ENCODE results near the gene MRGPRG. TPM values are rescaled to one million over a fixed set of nuclear protein-coding genes. Genes with fewer than 3 reads are reported as not detected.

Gene MRGPRG
- polyA plus RNA-seq, 2 of the 4 experiments (the other 2 are of a cell fraction) = not detected

DNA sequence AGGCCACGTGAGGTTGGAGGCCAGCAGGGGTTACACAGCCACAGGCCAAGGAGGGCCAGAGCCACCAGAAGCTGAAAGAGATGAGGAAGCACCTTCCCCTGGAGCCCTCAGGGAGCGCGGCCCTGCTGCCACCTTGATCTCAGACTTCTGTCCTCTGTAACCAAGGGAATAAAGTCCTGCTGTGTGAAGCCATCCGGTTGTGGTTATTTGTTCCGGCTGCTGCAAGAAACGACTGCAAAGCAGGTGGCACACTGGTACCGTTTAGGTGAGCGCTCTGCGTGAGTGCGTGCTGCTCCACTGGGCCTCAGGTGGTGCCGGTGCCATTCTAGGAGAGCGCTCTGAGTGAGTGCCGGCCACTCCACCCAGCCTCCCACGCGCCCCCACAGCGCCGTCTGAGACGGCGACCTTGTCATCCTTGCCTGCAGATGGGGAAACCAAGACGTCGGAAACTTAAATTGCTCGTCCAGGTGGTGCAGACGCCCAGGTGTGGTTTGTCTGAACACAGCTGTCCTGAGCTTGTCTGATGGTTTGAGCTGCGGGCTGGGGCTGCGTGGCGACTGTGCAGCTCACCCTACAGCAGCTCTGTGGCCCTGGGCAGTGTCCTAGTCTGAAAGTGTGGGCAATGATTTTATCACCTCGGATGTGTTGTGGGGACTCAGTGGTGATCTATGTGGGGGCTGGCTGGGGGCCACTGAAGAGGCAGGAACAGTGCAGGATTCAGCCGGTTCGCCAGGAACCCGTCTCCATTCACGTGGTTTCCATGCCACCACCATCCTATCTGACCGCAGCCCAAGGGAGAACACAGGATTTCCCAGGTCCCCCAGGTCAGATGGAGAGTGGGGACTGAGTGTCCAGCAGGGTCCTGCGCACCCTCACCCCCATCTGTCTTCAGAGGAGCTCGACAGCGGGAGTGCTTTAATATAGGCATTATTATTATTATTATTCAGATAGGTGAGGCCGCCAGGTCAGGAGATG lies 4.6 kb upstream of the MRGPRG start:
- no peak overlapping the region for H3K4me3 ChIP-seq
- no peak overlapping the region for H3K4me2 ChIP-seq
- H3K9me3 ChIP-seq = no peaks in the 10 kb centered on the region
- H3K27ac ChIP-seq = no peak overlapping the region
- ChIA-PET CTCF (interaction anchor here (0.9 to 1.3 kb wide), 3 partner anchors 16 to 186 kb away, joined by 3 to 5 read pairs (median 3); no protein-coding TSS in a partner anchor), POLR2A (no interaction called here)
- no peak for DNase-seq (ENCODE audit: low read depth in 1 of 2, low spot score in 1 of 2)
- no peak for ATAC-seq
- FAIRE-seq = no peak
- TF ChIP-seq HOXA7 (CRISPR knock-in tag; IDR thresholded peaks at IDR 0.05) = no peak
- no peak for TF ChIP-seq HOXB5 (CRISPR knock-in tag; IDR thresholded peaks at IDR 0.05)
- TF ChIP-seq, protein P1, sequence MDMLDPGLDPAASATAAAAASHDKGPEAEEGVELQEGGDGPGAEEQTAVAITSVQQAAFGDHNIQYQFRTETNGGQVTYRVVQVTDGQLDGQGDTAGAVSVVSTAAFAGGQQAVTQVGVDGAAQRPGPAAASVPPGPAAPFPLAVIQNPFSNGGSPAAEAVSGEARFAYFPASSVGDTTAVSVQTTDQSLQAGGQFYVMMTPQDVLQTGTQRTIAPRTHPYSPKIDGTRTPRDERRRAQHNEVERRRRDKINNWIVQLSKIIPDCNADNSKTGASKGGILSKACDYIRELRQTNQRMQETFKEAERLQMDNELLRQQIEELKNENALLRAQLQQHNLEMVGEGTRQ (IDR thresholded peaks at IDR 0.05) = no peak
- WGBS (ENCODE audit: missing lambda C conversion rate) = 65% methylated on average over 33 of the region's 36 CpGs
- no peaks in the 10 kb centered on the region for H3K4me1 ChIP-seq

DNA sequence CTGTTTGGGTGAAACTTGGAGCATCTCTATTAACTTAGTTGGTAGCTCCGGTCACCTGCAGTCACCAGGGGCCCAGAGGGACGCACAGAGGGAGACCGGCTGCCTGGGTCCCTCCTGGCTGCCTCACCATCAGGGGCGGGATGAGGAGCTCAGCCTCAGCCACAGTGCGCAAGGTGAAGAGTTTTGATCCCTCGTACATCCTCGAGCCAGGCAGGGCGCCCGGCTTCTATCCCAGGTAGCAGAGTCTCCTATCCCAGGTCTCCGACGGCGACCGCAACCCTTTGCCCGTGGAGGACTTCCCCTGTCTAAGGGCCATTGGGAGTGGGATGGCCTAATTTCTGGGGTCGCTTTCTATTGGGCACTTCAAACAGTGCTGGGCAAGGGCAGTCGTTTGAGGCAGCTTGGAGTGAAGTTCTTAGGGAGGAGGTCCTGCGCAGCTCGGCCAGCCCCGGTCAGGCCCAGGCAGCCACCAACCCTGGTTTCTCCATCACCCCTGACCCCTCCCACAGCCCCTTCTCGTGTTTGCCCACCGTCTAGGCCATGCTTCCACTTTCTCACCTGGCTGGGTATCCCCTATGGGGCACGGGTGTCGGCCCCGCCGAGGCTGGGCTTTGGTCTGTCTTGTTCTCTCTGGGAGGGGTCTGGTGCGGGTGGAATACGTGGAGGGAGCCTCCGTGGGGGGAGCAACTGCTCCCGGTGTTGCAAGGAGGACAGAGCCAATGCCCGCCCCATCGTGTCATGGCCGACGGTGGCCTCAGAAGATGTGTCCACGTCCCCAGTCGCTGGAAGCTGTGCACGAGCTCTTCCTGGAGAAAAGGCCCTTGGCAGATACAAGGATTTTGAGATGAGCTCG lies 3.6 kb upstream of the MRGPRG start:
- FAIRE-seq (no peak), ATAC-seq (no peak), DNase-seq (ENCODE audit: low read depth in 1 of 2, low spot score in 1 of 2) (no peak)
- no peaks in the 10 kb centered on the region for H3K4me1 ChIP-seq
- ChIA-PET CTCF (interaction anchor here (1.2 to 1.6 kb wide), 3 partner anchors 60 to 233 kb away, joined by 3 read pairs; no protein-coding TSS in a partner anchor), POLR2A (no interaction called here)
- no peak overlapping the region for H3K4me2 ChIP-seq
- WGBS (ENCODE audit: missing lambda C conversion rate) = 68% methylated on average over 31 of the region's 37 CpGs
- H3K27ac ChIP-seq = no peak overlapping the region
- TF ChIP-seq, protein P2, sequence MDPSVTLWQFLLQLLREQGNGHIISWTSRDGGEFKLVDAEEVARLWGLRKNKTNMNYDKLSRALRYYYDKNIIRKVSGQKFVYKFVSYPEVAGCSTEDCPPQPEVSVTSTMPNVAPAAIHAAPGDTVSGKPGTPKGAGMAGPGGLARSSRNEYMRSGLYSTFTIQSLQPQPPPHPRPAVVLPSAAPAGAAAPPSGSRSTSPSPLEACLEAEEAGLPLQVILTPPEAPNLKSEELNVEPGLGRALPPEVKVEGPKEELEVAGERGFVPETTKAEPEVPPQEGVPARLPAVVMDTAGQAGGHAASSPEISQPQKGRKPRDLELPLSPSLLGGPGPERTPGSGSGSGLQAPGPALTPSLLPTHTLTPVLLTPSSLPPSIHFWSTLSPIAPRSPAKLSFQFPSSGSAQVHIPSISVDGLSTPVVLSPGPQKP (IDR thresholded peaks at IDR 0.05; ENCODE audit: low read depth, low read length) = no peak
- no peak for TF ChIP-seq SMC3 (IDR thresholded peaks at IDR 0.05)
- H3K4me3 ChIP-seq = no peak overlapping the region
- H3K9me3 ChIP-seq = no peaks in the 10 kb centered on the region

DNA sequence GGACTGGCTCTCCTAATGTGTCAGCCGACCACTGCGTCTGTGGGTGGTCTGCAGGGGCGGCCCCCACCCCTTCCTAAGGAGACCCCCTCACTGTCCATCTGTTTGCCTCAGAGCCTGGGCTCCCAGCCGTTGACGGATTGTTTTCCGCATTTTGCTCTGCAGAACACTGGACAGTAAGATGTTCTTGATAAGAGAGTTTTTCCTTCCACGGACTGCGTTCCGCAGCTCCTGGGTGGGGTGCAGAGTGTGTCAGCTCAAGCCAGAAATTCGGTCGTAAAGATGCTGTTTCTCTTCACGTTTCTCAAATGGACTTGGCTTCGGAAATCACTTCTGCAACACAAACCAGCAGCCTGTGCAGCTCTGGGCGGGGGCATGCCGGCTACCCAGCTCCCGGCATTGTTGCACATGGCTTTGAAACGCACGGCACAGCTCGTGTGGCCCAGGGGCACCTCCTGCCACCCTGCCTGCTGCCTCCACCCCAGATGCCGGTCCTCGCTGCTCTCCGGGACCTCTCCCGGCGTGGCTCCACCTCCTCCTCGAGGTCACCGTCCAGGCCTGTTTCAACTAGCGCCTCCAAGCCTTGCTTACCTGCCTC lies 2.9 kb upstream of the MRGPRG start:
- TF ChIP-seq HEYL (CRISPR knock-in tag; IDR thresholded peaks at IDR 0.05) (no peak), HOXB5 (CRISPR knock-in tag; IDR thresholded peaks at IDR 0.05) (no peak), TFCP2L1 (CRISPR knock-in tag; IDR thresholded peaks at IDR 0.05) (no peak), CBX2 (IDR thresholded peaks at IDR 0.05; ENCODE audit: borderline replicate concordance, low read depth) (no peak), EP300 (IDR thresholded peaks at IDR 0.05) (no peak), MAFK (IDR thresholded peaks at IDR 0.05; ENCODE audit: partially characterized antibody) (no peak), SREBF2 (IDR thresholded peaks at IDR 0.05) (no peak), NR3C1 (IDR thresholded peaks at IDR 0.05) (no peak)
- TF ChIP-seq, protein P3, sequence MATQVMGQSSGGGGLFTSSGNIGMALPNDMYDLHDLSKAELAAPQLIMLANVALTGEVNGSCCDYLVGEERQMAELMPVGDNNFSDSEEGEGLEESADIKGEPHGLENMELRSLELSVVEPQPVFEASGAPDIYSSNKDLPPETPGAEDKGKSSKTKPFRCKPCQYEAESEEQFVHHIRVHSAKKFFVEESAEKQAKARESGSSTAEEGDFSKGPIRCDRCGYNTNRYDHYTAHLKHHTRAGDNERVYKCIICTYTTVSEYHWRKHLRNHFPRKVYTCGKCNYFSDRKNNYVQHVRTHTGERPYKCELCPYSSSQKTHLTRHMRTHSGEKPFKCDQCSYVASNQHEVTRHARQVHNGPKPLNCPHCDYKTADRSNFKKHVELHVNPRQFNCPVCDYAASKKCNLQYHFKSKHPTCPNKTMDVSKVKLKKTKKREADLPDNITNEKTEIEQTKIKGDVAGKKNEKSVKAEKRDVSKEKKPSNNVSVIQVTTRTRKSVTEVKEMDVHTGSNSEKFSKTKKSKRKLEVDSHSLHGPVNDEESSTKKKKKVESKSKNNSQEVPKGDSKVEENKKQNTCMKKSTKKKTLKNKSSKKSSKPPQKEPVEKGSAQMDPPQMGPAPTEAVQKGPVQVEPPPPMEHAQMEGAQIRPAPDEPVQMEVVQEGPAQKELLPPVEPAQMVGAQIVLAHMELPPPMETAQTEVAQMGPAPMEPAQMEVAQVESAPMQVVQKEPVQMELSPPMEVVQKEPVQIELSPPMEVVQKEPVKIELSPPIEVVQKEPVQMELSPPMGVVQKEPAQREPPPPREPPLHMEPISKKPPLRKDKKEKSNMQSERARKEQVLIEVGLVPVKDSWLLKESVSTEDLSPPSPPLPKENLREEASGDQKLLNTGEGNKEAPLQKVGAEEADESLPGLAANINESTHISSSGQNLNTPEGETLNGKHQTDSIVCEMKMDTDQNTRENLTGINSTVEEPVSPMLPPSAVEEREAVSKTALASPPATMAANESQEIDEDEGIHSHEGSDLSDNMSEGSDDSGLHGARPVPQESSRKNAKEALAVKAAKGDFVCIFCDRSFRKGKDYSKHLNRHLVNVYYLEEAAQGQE (IDR thresholded peaks at IDR 0.05) = no peak
- H3K4me2 ChIP-seq = no peak overlapping the region
- peaks cover 5% of the 10 kb centered on the region; the same call in 1 of the 3 replicates for H3K4me1 ChIP-seq
- H3K4me3 ChIP-seq = no peak overlapping the region
- POLR2A ChIA-PET = no interaction called here
- no peak overlapping the region for H3K27ac ChIP-seq
- 41% methylated on average over 26 of the region's 27 CpGs for WGBS (ENCODE audit: missing lambda C conversion rate)
- FAIRE-seq (no peak), ATAC-seq (no peak), DNase-seq (ENCODE audit: low read depth in 1 of 2, low spot score in 1 of 2) (no peak)
- CTCF ChIA-PET = interaction anchor here (1.2 to 1.6 kb wide), 2 partner anchors 59 to 232 kb away, joined by 3 read pairs; no protein-coding TSS in a partner anchor
- no peaks in the 10 kb centered on the region for H3K9me3 ChIP-seq
